Immature natural killer cell (primary cell): ENCODE data around the gene SNX9. TPM values are rescaled to one million over a fixed set of nuclear protein-coding genes. Genes with fewer than 3 reads are reported as not detected.
"Not testable (repeated sequence)": the region's sequence is repeated elsewhere in the genome, so short reads cannot be mapped to it uniquely, and the experiment has no call there.

Experiments
- DNase-seq, 3 donors: peaks; one replicate each; pipeline ENCODE4 v3.0.0; 2022; ENCODE audit warnings: mixed read lengths in 1 of 3
- H3K27ac Mint-ChIP-seq, 6 donors: one replicate each; pipeline ENCODE4 v1.8.0; 2020; ENCODE audit warnings: mixed read lengths in 6 of 6, mild to moderate bottlenecking in 5 of 6, inconsistent platforms in 4 of 6, moderate library complexity in 3 of 6
- H3K27me3 Mint-ChIP-seq, 3 donors: one replicate each; pipeline ENCODE4 v1.8.0; 2020 to 2021; ENCODE audit warnings: low read depth in 3 of 3, mild to moderate bottlenecking in 3 of 3, mixed read lengths in 3 of 3, moderate library complexity in 3 of 3, inconsistent platforms in 1 of 3
- H3K36me3 Mint-ChIP-seq, 3 donors: one replicate each; pipeline ENCODE4 v1.8.0; 2020; ENCODE audit warnings: mixed read lengths in 3 of 3, inconsistent platforms in 2 of 3, mild to moderate bottlenecking in 2 of 3
- H3K4me1 Mint-ChIP-seq, 2 donors: one replicate each; pipeline ENCODE4 v1.8.0; 2020; ENCODE audit warnings: inconsistent platforms in 2 of 2, mild to moderate bottlenecking in 2 of 2, mixed read lengths in 2 of 2, moderate library complexity in 1 of 2
- H3K4me3 Mint-ChIP-seq, 5 donors: one replicate each; pipeline ENCODE4 v1.8.0; 2020; ENCODE audit warnings: mild to moderate bottlenecking in 5 of 5, mixed read lengths in 5 of 5, inconsistent platforms in 3 of 5, moderate library complexity in 3 of 5
- H3K9me3 Mint-ChIP-seq, 6 donors: one replicate each; pipeline ENCODE4 v1.8.0; 2020; ENCODE audit warnings: mild to moderate bottlenecking in 6 of 6, mixed read lengths in 6 of 6, inconsistent platforms in 4 of 6, moderate library complexity in 3 of 6
- polyA plus RNA-seq, 3 donors: library from polyadenylated mRNA; unstranded; fragments of 300-500 nt; fragmentation: Illumina TruSeq; gene quantifications; one replicate each; pipeline ENCODE4 v1.2.3, GENCODE V29; 2021

SNX9 gene
- polyA plus RNA-seq, 3 donors from 2014 or later, result 3.4 to 6.7 (median 5.5) TPM

DNA sequence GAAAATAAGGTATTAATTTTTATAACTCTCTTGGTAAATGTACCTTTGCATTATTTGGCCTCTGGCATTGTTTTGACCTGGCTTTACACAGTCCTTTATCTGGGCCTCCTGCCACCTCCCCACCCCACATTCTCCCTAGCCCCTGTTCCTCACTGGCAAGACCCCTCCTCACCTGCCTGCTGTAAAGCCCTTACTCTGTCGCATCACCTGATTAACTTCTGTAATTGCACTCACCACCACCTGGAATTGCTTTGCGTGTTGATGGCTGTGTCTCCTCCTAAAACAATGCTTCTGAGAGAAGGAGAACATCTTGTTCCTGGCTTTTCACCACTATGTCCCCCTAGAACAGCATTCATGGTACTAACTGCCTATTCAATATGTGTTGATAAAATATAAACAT lies 24.8 kb downstream of the SNX9 start:
- Mint-ChIP-seq H3K36me3 (peaks cover 3 to 6% (median 4%) of the 10 kb centered on the region in 3 donors), H3K4me1 (peaks cover 0 to 11% of the 10 kb centered on the region in 2 donors), H3K27me3 (peaks cover 4 to 5% (median 5%) of the 10 kb centered on the region in 3 donors), H3K27ac (no peak overlapping the region), H3K9me3 (peaks cover 2 to 10% (median 5%) of the 10 kb centered on the region in 6 donors), H3K4me3 (no peak overlapping the region)
- no peak for DNase-seq

- Mint-ChIP-seq H3K4me1 (peaks cover 4 to 11% of the 10 kb centered on the region in 2 donors), H3K27me3 (peaks cover 5 to 7% (median 6%) of the 10 kb centered on the region in 3 donors), H3K27ac (no peak overlapping the region), H3K36me3 (peaks cover 4 to 6% (median 5%) of the 10 kb centered on the region in 3 donors), H3K4me3 (no peak overlapping the region), H3K9me3 (peaks cover 7 to 17% (median 14%) of the 10 kb centered on the region in 6 donors)
- DNase-seq, result no peak
These were observed 25.6 kb downstream of the SNX9 start for GRCh38 chr6:157848693-157849092.

- peaks cover 12 to 15% of the 10 kb centered on the region in 2 donors for H3K4me1 Mint-ChIP-seq
- peak overlapping the region in 1 of 6 donors; percentile 43 for H3K27ac Mint-ChIP-seq
- H3K27me3 Mint-ChIP-seq, result peaks cover 5 to 7% (median 6%) of the 10 kb centered on the region in 3 donors
- peaks cover 4 to 6% (median 5%) of the 10 kb centered on the region in 3 donors for H3K36me3 Mint-ChIP-seq
- H3K9me3 Mint-ChIP-seq, result peaks cover 7 to 20% (median 17%) of the 10 kb centered on the region in 6 donors
- DNase-seq, result no peak
- no peak overlapping the region for H3K4me3 Mint-ChIP-seq
These were observed 26.4 kb downstream of the SNX9 start for GRCh38 chr6:157849288-157850017.

- Mint-ChIP-seq H3K4me3 (no peak overlapping the region), H3K27ac (no peak overlapping the region), H3K4me1 (peaks cover 12 to 17% of the 10 kb centered on the region in 2 donors), H3K36me3 (peaks cover 5 to 7% (median 6%) of the 10 kb centered on the region in 3 donors), H3K9me3 (peaks cover 7 to 24% (median 17%) of the 10 kb centered on the region in 6 donors), H3K27me3 (peaks cover 5 to 11% (median 6%) of the 10 kb centered on the region in 3 donors)
- no peak for DNase-seq
These were observed 27.0 kb downstream of the SNX9 start for GRCh38 chr6:157850030-157850429.

- peak overlapping the region in 1 of 6 donors; percentile 40 for H3K27ac Mint-ChIP-seq
- no peak for DNase-seq
- H3K4me1 Mint-ChIP-seq, result peaks cover 12 to 20% of the 10 kb centered on the region in 2 donors
- H3K36me3 Mint-ChIP-seq, result peaks cover 5 to 8% (median 6%) of the 10 kb centered on the region in 3 donors
- H3K27me3 Mint-ChIP-seq, result peaks cover 5 to 11% (median 6%) of the 10 kb centered on the region in 3 donors
- no peak overlapping the region for H3K4me3 Mint-ChIP-seq
- peaks cover 7 to 24% (median 17%) of the 10 kb centered on the region in 6 donors for H3K9me3 Mint-ChIP-seq
These were observed 30.2 kb downstream of the SNX9 start for GRCh38 chr6:157853018-157853805.

- Mint-ChIP-seq H3K4me3 (no peak overlapping the region), H3K27me3 (peaks cover 5 to 18% (median 6%) of the 10 kb centered on the region in 3 donors), H3K9me3 (peaks cover 7 to 24% (median 16%) of the 10 kb centered on the region in 6 donors), H3K27ac (no peak overlapping the region), H3K36me3 (peaks cover 5 to 8% (median 6%) of the 10 kb centered on the region in 3 donors), H3K4me1 (peaks cover 12 to 20% of the 10 kb centered on the region in 2 donors)
- no peak for DNase-seq
These were observed 31.0 kb downstream of the SNX9 start for GRCh38 chr6:157853902-157854502.

DNA sequence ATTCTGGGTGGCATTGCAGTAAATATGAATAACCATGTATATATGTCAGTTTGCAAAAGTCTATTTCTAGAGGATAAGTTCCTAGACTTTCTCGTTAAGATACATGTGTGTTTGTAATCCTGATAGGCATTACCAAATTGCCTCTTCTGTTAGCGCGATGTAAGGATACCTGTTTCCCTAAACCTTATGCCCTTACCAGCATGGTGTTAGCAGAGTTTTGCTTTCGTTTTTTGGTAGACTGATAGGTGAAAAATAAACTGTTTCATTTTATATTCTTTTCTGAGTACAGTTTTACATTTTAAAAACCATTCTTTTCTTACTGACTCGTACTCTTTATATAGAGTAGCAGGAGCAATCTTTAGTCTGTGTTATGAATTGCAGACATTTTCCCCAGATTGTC lies 32.3 kb downstream of the SNX9 start:
- peaks cover 7 to 24% (median 16%) of the 10 kb centered on the region in 6 donors for H3K9me3 Mint-ChIP-seq
- H3K27ac Mint-ChIP-seq, result no peak overlapping the region
- no peak for DNase-seq

DNA sequence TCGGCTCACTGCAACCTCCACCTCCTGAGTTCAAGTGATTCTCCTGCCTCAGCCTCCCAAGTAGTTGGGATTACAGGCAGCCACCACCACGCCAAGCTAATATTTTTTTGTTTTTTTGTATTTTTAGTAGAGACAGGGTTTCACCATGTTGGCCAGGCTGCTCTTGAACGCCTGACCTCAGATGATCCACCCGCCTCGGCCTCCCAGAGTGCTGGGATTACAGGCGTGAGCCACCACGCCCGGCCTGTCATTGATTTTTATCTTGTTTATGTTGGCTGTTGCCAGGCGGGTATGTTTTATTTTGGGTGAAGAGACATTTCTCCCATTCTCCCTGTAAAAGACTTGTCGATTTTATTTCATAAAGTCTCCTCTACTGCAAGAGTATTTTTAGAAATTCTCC lies 32.8 kb downstream of the SNX9 start:
- peaks cover 18 to 23% of the 10 kb centered on the region in 2 donors for H3K4me1 Mint-ChIP-seq
- not testable (repeated sequence) for H3K27ac Mint-ChIP-seq, H3K4me3 Mint-ChIP-seq, H3K36me3 Mint-ChIP-seq, DNase-seq
- H3K9me3 Mint-ChIP-seq, result peaks cover 7 to 24% (median 16%) of the 10 kb centered on the region in 6 donors
- peaks cover 0 to 14% (median 4%) of the 10 kb centered on the region in 3 donors for H3K27me3 Mint-ChIP-seq

More for the DNA sequence above, 32.3 kb downstream of the SNX9 start:
- H3K4me1 Mint-ChIP-seq, result peaks cover 15 to 18% of the 10 kb centered on the region in 2 donors
- H3K36me3 Mint-ChIP-seq, result peaks cover 0 to 5% (median 4%) of the 10 kb centered on the region in 3 donors
- H3K4me3 Mint-ChIP-seq, result no peak overlapping the region
- peaks cover under 1 to 14% (median 4%) of the 10 kb centered on the region in 3 donors for H3K27me3 Mint-ChIP-seq

- not testable (repeated sequence) for H3K36me3 Mint-ChIP-seq, H3K27ac Mint-ChIP-seq, DNase-seq, H3K4me3 Mint-ChIP-seq
- Mint-ChIP-seq H3K27me3 (peaks cover 2 to 19% (median 7%) of the 10 kb centered on the region in 3 donors), H3K4me1 (peaks cover 18 to 19% of the 10 kb centered on the region in 2 donors), H3K9me3 (peaks cover 0 to 11% (median 2%) of the 10 kb centered on the region in 6 donors)
These were observed 35.6 kb downstream of the SNX9 start for GRCh38 chr6:157858664-157859063.

DNA sequence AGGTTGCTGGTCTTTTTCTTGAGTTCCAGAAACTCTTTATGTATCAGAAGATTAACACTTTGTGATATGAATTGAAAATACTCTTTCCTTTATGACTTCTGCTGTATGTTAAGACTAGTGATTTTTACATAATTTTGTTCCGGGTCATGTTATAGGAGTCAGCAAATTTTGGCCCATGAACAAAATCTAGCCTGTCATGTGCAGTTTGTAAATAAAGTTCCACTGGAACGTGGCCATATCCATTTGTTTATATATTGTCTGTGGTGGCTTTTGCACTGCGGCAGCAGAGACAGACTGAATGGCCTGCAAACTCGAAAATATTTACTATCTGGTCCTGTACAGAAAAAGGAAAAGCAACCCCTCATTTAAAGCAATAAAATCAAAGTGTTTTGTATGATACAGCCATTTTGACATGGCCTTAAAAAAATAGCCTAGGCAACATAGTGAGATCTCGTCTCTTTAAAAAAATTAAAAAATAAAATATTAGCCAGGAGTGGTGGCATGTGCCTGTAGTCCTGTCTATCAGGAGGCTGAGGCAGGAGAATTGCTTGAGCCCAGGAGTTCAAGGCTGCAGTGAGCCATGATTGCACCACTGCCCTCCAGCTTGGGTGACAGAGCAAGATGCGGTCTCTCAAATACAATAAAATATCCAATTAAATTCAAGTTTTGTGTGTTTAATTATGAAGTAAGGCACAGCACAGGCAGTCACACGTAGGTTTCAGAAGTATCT lies 36.9 kb downstream of the SNX9 start:
- Mint-ChIP-seq H3K4me1 (peaks cover 11% of the 10 kb centered on the region in 2 donors), H3K36me3 (peaks cover 0 to 5% (median 2%) of the 10 kb centered on the region in 3 donors), H3K27ac (no peak overlapping the region), H3K9me3 (peaks cover 0 to 2% (median 0%) of the 10 kb centered on the region in 6 donors), H3K27me3 (peaks cover 2 to 17% (median 7%) of the 10 kb centered on the region in 3 donors), H3K4me3 (no peak overlapping the region)
- no peak for DNase-seq

DNA sequence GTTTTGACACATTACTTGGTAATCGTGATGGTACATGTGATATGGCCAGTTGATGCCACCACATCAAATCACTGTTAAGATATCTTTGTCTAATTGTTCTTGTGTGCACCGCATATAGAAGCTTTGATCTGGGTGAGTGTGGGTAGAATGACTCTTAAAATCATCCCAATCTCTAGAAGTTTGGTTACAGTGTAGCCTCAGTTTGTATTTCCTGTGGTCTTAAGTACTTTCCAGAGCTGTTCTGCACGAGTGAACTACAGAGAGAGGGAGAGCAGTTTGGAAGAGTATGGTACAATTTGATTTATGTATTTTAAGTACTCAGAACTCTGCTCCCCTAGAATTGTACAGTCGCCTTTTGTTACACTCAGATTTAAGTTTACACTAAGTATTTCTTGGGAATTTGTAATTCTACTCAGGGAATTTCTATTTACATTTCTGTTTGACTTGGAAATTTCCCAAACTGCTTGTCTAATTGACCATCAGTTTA lies 37.5 kb downstream of the SNX9 start:
- Mint-ChIP-seq H3K36me3 (peaks cover 0 to 5% (median 0%) of the 10 kb centered on the region in 3 donors), H3K4me1 (peaks cover 7 to 11% of the 10 kb centered on the region in 2 donors), H3K27ac (no peak overlapping the region), H3K27me3 (peaks cover 4 to 19% (median 7%) of the 10 kb centered on the region in 3 donors), H3K9me3 (no peaks in the 10 kb centered on the region), H3K4me3 (no peak overlapping the region)
- peak; percentile 8 to 24 (median 13) for DNase-seq

DNA sequence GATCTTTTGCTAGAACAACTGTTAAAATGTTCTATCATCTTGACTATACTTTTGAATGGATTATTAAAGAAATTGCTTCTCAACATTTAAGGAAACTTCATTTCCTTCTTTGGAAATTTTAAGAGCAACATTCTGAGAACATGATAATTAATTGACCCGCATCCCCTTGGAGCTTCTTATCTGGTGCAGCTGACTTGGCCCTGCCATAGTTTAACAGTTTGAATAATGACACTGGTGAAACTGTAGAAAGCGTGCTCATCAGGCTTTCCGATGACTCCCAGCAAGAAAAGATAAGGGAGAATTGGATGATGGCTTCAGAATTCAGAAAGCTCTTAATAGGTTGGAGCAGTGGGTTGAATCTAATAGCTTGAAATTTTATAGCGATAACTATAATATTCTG lies 38.1 kb downstream of the SNX9 start:
- Mint-ChIP-seq H3K9me3 (no peaks in the 10 kb centered on the region), H3K4me3 (no peak overlapping the region), H3K4me1 (peaks cover 5 to 11% of the 10 kb centered on the region in 2 donors), H3K36me3 (peaks cover 0 to 5% (median 0%) of the 10 kb centered on the region in 3 donors), H3K27ac (no peak overlapping the region), H3K27me3 (peaks cover 4 to 19% (median 7%) of the 10 kb centered on the region in 3 donors)
- no peak for DNase-seq
